ENCODE data around the gene AKAP6.

DNA sequence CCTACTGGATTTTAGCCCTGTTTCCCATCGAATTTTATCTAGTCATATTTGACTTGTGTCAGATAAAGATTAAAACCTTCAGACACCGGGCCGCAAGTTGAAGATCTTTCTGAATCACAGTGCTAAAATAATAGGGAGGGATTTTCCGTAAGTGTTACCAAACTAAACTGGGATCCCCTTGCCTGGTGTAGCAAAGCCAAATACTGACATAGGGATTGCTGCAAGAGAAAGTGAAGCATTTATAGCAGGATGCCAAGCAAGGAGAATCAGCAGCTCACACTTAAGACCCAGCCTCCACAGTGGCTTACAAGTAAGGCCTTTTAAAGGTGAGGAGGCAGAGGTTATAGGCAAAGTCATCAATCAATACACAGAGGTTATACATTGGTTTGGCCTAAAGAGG, 147.4 kb downstream of the AKAP6 start:
- TF ChIP-seq, protein P1, sequence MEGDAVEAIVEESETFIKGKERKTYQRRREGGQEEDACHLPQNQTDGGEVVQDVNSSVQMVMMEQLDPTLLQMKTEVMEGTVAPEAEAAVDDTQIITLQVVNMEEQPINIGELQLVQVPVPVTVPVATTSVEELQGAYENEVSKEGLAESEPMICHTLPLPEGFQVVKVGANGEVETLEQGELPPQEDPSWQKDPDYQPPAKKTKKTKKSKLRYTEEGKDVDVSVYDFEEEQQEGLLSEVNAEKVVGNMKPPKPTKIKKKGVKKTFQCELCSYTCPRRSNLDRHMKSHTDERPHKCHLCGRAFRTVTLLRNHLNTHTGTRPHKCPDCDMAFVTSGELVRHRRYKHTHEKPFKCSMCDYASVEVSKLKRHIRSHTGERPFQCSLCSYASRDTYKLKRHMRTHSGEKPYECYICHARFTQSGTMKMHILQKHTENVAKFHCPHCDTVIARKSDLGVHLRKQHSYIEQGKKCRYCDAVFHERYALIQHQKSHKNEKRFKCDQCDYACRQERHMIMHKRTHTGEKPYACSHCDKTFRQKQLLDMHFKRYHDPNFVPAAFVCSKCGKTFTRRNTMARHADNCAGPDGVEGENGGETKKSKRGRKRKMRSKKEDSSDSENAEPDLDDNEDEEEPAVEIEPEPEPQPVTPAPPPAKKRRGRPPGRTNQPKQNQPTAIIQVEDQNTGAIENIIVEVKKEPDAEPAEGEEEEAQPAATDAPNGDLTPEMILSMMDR (IDR thresholded peaks at IDR 0.05; ENCODE audit: low read length), result no peak
- no peak for TF ChIP-seq EZH2 (IDR thresholded peaks at IDR 0.05; ENCODE audit: borderline replicate concordance, low read length)
